A549 treated with GW870086 at 1 μM for 4 hours (cell line): Measurements from ENCODE around the gene RAP2C. TPM values are rescaled to one million over a fixed set of nuclear protein-coding genes. Genes with fewer than 3 reads are reported as not detected.

Experiments
- total RNA-seq: library from RNA; stranded (reverse); fragments of 200-300 nt; extraction: Qiagen RNA extraction; gene quantifications from 5 replicates; pipeline ENCODE4 v1.2.3, GENCODE V29; 2022; ENCODE audit warnings: low read depth

RAP2C gene
- total RNA-seq = 20.7 to 39.9 TPM (median 28.1 TPM) in 5 replicates

GRCh38 chrX:132219343-132219768 lies at the start of gene RAP2C:
RAP2C (minus strand) TSS chrX:132219447; CDS start chrX:132217268, 2,179 bp downstream.

Other genes starting within 250 kb of the RAP2C start
- gene STK26, start 196.1 kb downstream of the RAP2C start, total RNA-seq = 8.9 to 11.3 TPM (median 10.4 TPM) in 5 replicates
- 0.03 TPM in 1 of 5 replicates, not detected in the others for gene FRMD7, start 91.4 kb downstream of the RAP2C start, total RNA-seq